T-helper 2 cell (primary cell): ENCODE measurements around the gene ITPR2.
"Not testable (repeated sequence)": the region's sequence is repeated elsewhere in the genome, so short reads cannot be mapped to it uniquely, and the experiment has no call there.

ENCODE experiments used
- DNase-seq, 5 experiments: peaks; one replicate each; pipeline versions ENCODE4 v3.0.0 to v3.0.0-alpha.2; 2012 to 2022

ITPR2 gene

DNA sequence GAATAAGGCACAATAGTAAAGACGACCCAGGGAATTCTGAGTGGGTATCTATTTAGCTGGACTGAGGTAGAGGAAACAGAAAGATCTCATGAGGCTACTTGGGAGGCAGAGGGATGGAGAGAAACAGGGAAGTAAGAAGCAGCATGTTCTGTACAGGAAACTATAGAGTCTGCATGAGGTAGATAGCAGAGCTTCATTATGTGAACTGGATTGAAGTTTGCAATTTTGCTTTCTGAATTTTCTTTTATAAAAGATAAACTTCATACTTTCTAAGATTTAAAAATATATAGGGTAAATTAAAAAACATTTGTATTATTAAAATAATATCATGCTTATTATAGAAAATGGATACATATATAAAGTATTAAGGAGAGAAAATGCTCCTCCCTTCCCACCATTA is 399.3 kb downstream of the ITPR2 start:
- DNase-seq, result not testable (repeated sequence)

DNA sequence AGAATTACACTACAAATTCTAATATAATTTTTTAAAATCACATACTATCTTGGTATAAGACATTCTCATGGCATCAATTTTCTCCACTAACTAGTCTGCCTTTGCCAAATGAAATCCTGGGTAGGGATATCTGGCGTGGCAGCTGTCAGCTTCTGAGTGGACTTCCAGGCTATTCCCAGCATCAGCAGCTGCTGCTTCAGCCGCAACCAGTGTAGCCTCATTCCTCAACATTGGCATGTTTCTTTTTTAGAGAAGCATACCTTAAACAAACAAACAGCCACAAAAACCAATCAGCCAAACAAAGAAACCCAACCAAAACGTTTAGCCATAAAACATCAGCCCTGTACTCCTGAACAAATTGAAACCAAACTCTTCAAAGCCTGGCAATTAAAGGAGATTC is 401.8 kb downstream of the ITPR2 start:
- no peak for DNase-seq

DNA sequence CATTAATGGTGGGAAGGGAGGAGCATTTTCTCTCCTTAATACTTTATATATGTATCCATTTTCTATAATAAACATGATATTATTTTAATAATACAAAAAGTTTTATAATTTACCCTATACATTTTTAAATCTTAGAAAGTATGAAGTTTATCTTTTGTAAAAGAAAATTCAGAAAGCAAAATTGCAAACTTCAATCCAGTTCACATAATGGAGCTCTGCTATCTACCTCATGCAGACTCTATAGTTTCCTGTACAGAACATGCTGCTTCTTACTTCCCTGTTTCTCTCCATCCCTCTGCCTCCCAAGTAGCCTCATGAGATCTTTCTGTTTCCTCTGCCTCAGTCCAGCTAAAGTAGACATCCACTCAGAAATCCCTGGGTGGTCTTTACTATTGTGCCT is 402.4 kb downstream of the ITPR2 start:
- not testable (repeated sequence) for DNase-seq

DNA sequence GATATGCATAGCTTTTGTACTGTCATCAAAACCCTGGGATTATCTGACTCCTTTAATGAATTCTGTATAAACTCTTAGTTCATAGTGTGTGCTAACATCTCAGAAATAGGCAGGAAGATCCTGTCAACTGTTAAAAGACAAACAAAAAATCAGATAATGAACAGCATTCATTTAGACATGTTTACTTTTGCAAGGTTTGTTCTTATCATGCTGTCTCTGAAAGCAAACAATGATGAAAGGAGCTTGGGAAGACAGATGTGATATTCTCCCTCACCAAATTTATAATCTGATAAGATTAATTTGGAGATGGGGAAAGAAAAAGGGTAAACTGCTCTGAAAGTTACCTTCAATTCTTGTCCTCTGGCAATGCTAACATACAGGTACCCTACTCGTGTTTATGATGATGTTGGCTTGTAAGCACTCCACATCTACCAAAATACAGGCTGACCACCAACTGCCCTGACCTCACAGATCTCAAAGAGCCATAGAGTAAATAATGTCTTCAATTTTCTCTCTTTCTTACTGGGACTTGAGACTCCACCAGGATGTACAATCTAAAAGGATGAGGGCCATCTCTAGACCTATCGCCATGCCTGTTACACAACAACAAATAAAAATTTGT is 403.8 kb downstream of the ITPR2 start:
- no peak for DNase-seq

DNA sequence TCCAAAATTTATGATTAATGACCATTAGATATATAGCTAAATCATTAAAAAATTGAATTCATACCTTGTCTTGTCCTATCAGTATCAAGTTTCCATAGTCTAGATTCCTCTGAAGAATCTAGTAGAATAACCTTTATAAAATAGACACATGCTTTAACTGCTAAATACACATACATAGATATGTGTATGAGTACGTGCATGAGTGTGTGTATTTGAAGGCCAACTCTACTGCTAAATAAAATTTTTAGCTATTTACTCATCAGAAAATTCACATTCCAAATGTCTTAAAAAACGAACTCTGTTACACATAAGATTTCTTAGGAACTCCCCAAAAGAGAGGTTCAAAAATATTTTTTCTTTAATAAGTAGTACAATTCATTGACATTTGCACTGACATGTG is 404.6 kb downstream of the ITPR2 start:
- no peak for DNase-seq

DNA sequence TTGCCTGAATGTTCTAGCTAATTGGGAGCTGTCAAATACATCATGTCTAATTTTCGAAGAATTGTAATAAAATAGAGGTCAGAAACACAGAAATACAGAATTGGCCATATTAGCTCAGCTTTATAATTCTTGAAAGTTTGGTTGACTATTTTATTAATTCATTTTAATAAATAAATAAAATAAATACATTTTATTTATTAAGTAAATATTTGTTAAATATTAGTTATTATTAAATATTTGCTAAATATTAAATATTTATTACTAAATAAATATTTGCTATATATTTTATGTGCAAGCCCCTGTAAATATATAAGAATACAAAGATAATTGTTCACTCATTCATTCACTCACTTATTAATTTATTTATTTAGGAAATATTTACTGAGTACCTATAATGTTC is 406.3 kb downstream of the ITPR2 start:
- no peak for DNase-seq

DNA sequence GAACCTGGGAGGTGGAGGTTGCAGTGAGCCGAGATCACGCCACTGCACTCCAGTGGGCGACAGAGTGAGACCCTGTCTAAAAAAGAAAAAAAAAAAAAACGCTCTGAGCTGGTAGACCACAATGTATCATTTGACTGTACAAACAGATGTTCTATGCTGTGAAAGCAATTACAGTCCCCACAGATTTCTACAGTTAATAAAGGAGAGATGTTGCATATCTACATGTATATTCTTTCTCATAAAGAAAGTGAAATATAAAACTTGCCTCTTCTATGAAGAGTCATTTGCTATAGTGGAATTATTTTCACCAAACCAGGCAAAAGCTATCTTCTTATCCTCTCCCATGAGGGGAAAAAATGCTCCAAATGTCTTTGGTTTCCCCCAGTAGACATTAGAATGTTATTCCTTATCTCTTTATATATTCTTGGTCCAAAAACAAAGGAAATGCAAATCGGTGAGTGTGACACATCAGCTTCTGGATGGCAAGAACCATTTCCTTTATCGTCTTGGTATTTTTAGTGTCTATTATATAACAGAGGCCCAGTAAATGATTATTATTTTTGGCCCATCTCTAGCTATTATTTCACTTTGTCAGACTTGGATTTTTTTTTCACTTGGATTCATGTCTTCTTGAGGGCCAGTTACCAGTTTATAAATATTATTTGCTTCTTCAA is 407.3 kb downstream of the ITPR2 start:
- DNase-seq, result peak in 1 of 5 experiments; percentile 23

DNA sequence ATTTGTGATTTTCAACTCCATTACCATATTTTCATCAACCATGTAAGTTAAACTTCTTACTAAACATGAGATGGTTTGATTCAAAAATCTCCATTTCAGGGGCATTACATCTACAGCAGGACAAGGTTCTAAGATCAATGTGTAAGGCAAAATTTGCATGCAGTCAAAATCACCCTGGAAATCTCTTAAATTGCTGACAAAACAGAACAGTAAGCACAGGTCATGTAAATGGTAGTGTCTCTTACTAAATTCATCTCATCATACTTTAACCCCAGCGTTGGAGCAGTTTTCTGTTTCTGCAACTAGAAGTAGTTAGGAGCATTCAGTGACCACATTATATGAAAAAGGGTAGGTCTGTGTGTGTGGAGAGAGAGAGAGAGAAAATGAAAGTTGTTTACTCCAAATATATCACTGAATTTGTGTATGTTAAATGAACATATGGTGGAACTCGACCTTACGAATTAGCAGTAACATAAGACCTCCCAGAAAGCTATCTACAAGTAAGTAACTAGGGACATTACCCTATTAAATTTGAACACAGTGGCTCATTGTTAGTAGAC is 410.1 kb downstream of the ITPR2 start:
- DNase-seq, result peak in 1 of 5 experiments; percentile 3

DNA sequence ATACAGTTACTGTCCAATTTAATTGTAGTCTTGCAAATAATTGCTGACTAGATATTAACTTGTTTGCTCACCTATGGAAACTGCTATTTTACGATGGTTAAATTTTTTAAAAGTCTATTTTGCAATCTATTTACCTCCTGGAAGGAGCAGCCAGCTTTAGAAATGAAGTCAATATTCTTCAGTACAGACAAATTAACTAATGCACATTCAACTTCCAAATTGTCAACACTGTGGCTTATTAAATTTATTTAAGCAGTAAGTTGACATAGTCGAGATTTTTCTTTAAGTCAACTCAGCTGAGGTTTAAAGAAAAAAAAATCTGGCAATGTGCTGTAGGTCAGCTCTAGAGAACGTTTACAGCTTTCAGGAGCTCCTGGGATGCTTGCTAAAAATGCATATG is 416.4 kb downstream of the ITPR2 start:
- no peak for DNase-seq

DNA sequence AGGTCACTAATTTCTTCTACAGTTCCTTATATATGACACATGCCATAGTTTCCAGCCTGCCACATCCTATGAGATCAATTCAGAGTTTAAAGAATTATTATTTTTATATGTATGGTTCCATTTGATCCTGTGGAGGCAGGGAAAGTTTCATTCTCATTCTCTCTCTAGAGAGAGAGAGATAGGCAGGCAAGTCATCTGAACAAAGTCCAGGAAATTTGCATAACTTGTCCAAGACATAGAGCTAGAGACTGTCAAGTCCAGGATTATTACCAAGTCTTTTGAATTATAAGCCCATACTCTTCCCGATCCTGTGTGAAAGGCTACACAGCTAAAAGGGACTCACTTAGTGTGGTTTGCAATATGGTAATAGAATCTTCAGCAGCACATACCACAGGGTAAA is 422.3 kb downstream of the ITPR2 start:
- DNase-seq, result no peak

DNA sequence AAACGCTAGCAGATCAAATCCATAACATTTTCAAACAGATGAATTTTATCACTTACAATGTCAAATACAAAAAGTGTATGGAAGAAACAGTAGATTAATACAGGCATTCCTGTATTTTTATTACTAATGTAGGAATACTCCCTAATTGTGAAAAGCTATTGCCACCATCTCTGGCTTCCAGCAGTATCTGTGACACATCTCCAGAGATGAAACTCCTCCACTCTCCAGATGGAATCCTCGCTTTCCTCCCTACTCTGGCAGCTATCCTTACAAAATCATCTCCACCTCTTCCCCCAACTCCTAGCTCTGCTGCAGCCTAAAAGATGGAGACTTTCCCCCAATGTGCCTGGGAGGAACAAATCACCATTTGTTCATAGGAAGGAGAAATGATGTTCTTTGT is 426.2 kb downstream of the ITPR2 start:
- DNase-seq, result no peak

DNA sequence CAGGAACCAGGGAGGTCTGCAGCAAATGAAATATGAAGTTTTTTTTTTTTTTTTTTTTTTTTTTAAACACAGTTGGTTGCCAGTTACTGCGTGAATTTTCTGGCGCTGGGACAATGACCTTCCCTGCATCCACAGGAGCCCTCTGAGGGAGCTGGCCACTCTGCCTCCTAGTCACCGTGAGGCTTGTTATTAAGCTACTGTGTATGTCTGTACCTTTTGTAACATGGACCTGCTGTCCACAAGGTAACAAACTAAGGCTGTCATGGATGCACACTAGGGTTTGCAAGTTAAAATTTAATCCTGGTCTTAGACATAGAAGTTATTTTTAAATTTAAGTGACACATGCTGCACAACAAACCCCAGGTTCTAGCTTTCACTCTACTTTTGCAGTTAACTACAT is 426.6 kb downstream of the ITPR2 start:
- no peak for DNase-seq

DNA sequence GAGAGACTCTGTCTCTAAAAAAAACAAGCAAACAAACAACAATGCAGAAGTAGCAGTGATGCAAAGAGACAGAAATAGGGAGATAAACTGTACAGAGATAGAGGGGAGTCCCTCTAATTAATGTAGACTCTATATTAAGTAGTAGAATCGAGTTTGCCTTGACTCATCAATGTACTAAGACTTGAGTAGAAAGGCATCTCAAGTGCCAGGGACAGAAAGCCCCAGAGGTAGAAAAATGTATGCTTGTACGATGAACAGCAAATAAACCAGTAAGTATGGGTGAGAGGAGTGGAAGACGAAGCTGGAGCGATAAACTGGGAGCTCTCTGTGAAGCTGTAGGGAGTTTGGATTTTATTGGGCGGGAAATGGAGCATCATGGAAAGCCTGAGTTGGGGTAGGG is 429.4 kb downstream of the ITPR2 start:
- DNase-seq, result no peak

DNA sequence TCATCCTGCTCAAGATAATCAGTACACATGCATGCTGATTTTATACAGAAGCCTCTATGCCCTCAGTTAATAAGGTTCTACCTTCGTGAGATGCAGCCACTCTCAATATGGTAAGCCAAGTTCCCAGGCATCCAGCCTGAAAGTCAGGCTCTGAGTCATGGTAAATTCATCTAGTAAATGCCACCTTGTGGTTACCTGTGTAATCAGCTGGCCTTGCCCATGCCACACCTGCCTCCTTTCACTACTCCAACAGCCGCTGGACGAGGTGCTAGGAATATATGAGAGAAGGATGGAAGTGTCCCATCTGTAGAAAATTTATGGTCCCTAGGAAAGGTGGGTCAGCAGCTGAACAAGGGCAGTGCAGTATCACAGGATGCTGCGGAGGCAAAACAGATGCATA is 430.3 kb downstream of the ITPR2 start:
- no peak for DNase-seq

DNA sequence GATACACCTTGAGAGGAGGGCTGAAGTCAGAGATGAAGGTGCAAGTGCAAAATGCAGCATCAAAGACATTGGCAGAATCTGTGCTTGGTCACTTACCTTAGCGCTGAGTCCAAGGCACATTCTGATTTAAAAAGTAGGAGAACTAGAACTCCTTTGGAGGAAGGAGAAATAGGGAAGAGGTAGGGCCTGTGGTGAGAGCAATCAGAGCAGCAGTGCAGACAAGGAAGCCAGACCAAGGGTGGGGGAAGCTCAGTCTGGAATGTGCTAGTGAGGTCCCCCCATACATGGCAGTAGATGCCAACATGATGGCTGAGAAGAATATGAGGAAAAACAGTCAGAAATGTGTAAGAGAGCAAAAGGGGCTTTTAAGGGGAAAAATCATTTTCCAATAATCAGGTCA is 431.1 kb downstream of the ITPR2 start:
- no peak for DNase-seq

DNA sequence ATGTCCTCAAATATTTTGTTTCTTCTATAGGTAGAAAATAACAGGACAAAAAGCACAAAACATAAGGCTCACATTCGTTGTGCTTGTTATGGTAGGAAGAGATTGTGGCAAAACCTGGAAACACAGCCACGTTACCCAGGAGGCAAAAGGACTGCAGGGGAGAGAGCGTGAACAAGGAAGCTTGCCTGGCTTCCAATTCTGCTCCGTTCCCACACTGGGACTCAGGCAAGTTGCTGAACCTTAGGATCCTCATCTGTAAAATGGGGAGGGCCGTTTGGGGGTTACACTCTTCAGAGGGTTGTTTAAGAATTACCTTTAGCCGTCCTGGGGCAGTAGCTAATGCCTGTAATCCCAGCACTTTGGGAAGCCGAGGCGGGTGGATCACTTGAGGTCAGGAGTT is 432.4 kb downstream of the ITPR2 start:
- no peak for DNase-seq

DNA sequence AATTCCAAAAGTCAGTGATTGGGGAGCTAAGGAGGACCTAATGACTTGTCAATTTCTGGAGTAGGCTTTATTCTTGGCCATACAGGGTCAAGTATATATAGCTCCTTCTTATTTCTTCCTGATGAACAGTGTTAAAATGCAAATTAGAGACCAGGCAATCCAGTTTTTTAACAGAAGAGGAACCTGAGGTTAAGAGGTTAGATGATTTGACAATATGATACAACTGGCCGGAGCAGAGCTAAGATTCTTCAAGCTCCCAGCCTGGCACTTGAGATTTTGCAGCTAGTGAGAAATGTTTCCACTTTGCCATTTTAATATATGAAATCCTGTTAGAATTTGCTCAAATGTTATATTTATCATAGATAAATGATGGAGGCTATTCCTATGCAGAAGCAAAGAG is 433.6 kb downstream of the ITPR2 start:
- DNase-seq, result no peak

DNA sequence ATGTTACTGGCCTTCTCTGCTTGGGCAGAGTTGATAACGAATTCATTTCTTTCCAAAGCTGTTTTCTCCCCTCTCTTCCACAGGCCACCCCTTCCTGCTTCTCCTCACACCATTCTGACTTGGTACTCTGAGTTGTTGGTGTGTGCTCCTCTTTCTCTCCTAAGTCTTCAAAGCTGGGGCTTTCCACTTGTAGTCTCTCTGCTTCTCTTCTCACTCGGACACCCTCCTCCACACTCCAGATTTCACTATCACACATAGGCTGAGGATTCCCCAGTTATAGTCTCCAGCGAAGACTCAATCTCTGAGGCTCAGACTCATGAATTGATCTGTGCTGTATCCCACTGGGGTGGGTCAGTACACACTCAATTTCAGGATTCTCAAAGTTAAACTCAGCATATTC is 436.6 kb downstream of the ITPR2 start:
- DNase-seq, result no peak

DNA sequence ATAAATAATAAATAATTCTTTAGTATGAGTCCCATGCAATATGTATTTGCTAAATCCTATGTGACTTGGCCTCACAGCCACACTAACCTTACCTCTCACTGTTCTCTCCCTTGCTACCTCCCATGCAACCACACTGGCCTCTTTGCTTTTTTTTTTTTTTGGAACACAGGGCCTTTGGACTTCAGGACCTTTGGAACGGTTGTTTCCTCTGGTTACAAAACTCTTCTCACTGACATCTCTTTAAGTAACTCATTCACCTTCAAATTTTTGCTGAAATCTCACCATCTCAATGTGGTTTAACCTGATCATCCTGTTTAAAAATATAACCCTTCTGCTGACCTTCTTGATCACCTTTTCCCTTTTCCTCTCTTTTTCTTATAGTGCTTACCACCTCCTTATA is 443.7 kb downstream of the ITPR2 start:
- no peak for DNase-seq

DNA sequence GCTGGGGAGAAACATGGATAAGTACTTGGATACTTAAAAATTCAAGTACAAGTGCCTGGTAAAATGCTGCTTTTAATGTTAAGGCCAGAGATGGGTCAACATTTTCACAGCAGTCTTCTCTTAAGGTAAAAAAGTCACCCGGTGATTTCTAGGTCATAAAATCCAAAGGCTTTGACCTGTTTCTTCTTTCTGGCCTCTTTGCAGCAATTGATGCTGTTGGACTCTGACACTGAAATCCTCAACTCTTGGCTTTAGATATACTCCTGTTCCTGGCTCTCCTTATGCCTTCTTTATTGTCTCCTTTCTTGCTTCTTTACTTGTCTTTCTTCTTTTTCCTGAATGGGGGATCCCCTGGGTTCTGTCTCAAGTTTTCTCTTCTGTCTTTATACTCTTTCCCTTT is 448.5 kb downstream of the ITPR2 start:
- no peak for DNase-seq

DNA sequence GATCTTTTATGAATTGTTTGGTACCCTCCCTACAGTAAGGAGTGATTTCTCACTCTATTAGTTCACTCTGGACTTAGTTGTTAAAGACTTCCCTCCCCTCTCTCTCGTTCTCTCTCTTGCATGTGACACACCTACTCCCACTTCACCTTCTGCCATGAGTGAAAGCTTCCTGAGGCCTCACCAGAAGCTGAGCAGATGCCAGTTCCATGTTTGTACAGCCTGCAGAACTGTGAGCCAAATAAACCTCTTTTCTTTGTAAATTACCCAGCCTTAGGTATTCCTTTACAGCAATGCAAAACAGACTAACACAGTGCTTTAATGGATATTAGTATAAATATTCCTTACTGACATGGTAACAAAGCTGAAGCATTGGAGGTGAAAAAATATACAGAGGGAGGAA is 450.0 kb downstream of the ITPR2 start:
- DNase-seq, result no peak

DNA sequence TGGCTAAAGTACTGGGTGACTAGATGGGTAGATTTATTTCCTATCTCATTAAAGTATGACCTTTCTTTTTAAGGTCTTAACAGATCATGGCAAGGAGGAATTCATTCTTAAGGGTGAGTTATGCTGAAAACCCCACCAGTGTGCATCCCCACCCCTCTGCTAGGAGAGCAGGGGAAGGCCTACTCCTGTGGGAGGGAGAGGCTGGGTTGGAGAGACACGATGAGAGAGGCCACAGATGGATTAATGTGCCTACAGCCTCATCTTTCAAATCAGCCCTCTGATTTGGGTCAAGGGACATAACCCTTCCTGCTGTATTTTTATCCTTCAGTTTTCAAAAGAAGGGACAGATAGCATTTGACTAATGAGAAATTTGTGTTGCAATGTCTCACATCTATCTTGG is 452.1 kb downstream of the ITPR2 start:
- DNase-seq, result no peak

DNA sequence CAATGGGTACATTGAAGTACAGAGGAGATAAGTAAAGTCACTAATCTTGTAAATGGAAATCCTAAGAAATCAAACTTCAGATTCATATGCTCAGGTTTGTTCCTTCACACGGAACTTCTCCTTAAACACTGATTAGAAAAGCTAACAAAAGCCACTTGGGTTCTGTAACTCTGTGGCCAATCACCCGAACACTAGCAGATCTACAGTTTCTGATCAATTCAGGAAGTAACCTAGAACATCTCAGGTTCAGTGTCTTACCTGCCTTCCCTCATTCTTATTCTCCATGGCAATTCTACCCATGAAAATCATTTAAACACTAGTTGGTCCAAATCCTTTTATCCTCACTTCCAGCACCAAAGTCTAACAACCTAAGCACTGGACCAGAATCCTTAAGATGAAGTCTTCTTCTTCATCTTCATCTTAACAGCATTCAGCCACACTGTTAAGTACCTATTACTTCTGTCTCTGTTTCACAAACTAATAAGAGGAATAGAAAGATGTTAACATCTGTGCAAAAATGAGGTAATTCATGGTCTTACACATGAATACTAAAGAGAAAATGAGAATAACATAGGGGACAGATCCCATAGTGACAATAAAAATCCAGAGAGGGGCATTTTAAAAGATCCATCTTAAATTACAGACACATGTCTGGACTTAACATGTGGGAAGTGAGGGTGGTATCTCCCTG is 453.1 kb downstream of the ITPR2 start:
- no peak for DNase-seq

DNA sequence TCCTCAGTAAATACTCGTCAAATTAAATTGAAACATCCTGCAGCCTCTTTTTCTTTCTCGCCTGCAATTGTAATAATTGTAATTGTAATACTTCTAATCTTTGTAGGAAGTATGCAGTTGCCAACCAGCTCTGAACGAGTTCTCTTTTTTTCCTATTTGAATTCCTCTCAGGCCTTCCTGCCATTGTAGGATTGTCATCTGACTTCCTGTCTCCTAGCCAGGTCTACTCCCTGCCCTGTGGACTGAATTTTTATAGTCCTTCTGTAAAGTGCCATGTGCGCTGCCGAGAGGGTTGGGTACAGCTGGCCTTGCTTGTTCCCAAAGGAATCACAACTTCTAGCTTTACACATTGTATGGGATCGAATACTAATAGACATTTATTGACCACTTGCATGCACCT is 454.3 kb downstream of the ITPR2 start:
- no peak for DNase-seq
